Fibroblast of lung (primary cell): ENCODE data around the gene LTBP4. TPM values are rescaled to one million over a fixed set of nuclear protein-coding genes. Genes with fewer than 3 reads are reported as not detected.

ENCODE experiments used
- DNase-seq, 2 donors: peaks; one replicate each; pipeline versions ENCODE4 v3.0.0 to v3.0.0-alpha.2; 2010; ENCODE audit warnings: low read depth in 2 of 2
- H2AFZ ChIP-seq: 2 replicates; pipeline ENCODE4 v1.5.1; 2012; ENCODE audit warnings: low read length, control low read depth, inconsistent platforms
- H3K27ac ChIP-seq: 2 replicates; pipeline ENCODE4 v1.5.1; 2011; ENCODE audit warnings: low read length, control low read depth; ENCODE audit not compliant: insufficient read depth
- H3K27me3 ChIP-seq: 2 replicates; pipeline ENCODE4 v1.5.1; 2011; ENCODE audit warnings: mild to moderate bottlenecking, low read length; ENCODE audit not compliant: control insufficient read depth, insufficient read depth
- H3K36me3 ChIP-seq: 2 replicates; pipeline ENCODE4 v1.5.1; 2011; ENCODE audit warnings: low read length; ENCODE audit not compliant: control insufficient read depth, insufficient read depth
- H3K4me1 ChIP-seq: 2 replicates; pipeline ENCODE4 v1.5.1; 2011; ENCODE audit warnings: low read length; ENCODE audit not compliant: control insufficient read depth, insufficient read depth; ENCODE audit errors: extremely low read depth
- H3K4me2 ChIP-seq: 2 replicates; pipeline ENCODE4 v1.5.1; 2011; ENCODE audit warnings: low read length, control low read depth; ENCODE audit not compliant: insufficient read depth; ENCODE audit errors: extremely low read depth
- H3K4me3 ChIP-seq, 4 experiments: fragments of 200-600 bp in 1 of 4; sonication (generic) in 1 of 4; replicated peaks in 1 of 4; 2 replicates each; pipeline ENCODE4 v1.5.1; 2011 to 2016; ENCODE audit warnings: low read length in 4 of 4, low read depth in 3 of 4, mild to moderate bottlenecking in 3 of 4, control low read depth in 2 of 4, inconsistent platforms in 1 of 4, mixed read lengths in 1 of 4; ENCODE audit not compliant: insufficient read depth in 1 of 4; ENCODE audit errors: control extremely low read depth in 1 of 4
- H3K79me2 ChIP-seq: 2 replicates; pipeline ENCODE4 v1.5.1; 2012; ENCODE audit warnings: mild to moderate bottlenecking, low read length, inconsistent platforms; ENCODE audit not compliant: control insufficient read depth, insufficient read depth
- H3K9ac ChIP-seq: 2 replicates; pipeline ENCODE4 v1.5.1; 2011; ENCODE audit warnings: mild to moderate bottlenecking, low read length, control low read depth; ENCODE audit not compliant: insufficient read depth
- H3K9me3 ChIP-seq: 2 replicates; pipeline ENCODE4 v1.5.1; 2012; ENCODE audit warnings: low read depth, low read length; ENCODE audit not compliant: control insufficient read depth, insufficient read depth
- H4K20me1 ChIP-seq: 2 replicates; pipeline ENCODE4 v1.5.1; 2011; ENCODE audit warnings: low read length; ENCODE audit not compliant: control insufficient read depth, insufficient read depth; ENCODE audit errors: extremely low read depth
- EZH2 ChIP-seq: IDR thresholded peaks from 2 replicates; pipeline ENCODE4 v1.5.1; 2012; ENCODE audit warnings: low read length, control low read depth, mild to moderate bottlenecking; ENCODE audit errors: missing control alignments
- polyA plus RNA-seq, 2 donors: library from polyadenylated mRNA; depleted of rRNA in 1 of 2; stranded (reverse) in 1 of 2; unstranded in 1 of 2; fragments of >200 nt; gene quantifications; 2 replicates each; pipeline ENCODE4 v1.2.1, GENCODE V29; 2011 to 2012; ENCODE audit warnings: missing spikeins in 1 of 2
- total RNA-seq: library from RNA; depleted of rRNA; stranded (reverse); fragments of >200 nt; gene quantifications from 2 replicates; pipeline ENCODE4 v1.2.1, GENCODE V29; 2014
- TF ChIP-seq, protein P1 (sequence below), 2 donors: IDR thresholded peaks in 1 of 2; conservative IDR thresholded peaks in 1 of 2; 1 replicate in 1 of 2; 2 replicates in 1 of 2; pipeline ENCODE4 v1.5.1; 2011 to 2012; ENCODE audit warnings: low read length in 2 of 2, control low read depth in 1 of 2, inconsistent platforms in 1 of 2, low read depth in 1 of 2, mild to moderate bottlenecking in 1 of 2

The LTBP4 gene
- total and polyA plus RNA-seq, 2 donors (not counting 1 experiment from before 2014, with no cell fraction given): 31.7 to 46.4 TPM

DNA sequence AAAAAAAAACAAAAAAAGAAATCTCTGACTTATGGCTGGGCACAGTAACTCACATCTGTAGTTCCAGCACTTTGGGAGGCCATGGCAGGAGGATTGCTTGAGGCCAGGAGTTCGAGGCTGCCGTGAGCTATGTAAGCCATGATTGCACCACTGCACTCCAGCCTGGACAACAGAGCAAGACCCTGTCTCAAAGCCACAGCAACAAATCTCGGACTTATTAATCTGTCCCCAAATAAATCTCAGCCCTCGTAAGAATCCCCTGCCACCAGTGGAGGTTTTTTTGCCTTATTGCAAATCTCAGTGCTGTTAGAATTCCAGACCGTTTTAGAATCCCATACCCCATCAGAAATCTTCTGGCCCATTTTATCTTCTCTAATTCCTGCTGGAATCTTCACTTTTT lies 19.6 kb upstream of the LTBP4 start:
- H3K9ac ChIP-seq: no peak overlapping the region
- H3K79me2 ChIP-seq: peaks cover 5% of the 10 kb centered on the region
- no peaks in the 10 kb centered on the region for H3K9me3 ChIP-seq
- no peak overlapping the region for H2AFZ ChIP-seq
- H3K27ac ChIP-seq: no peak overlapping the region
- H3K4me3 ChIP-seq: no peak overlapping the region
- H3K4me2 ChIP-seq: no peak overlapping the region
- H3K27me3 ChIP-seq: no peaks in the 10 kb centered on the region
- no peak for DNase-seq
- no peaks in the 10 kb centered on the region for H3K4me1 ChIP-seq
- no peaks in the 10 kb centered on the region for H4K20me1 ChIP-seq
- H3K36me3 ChIP-seq: peaks cover 16% of the 10 kb centered on the region
- no peak for TF ChIP-seq EZH2
- TF ChIP-seq, protein P1, sequence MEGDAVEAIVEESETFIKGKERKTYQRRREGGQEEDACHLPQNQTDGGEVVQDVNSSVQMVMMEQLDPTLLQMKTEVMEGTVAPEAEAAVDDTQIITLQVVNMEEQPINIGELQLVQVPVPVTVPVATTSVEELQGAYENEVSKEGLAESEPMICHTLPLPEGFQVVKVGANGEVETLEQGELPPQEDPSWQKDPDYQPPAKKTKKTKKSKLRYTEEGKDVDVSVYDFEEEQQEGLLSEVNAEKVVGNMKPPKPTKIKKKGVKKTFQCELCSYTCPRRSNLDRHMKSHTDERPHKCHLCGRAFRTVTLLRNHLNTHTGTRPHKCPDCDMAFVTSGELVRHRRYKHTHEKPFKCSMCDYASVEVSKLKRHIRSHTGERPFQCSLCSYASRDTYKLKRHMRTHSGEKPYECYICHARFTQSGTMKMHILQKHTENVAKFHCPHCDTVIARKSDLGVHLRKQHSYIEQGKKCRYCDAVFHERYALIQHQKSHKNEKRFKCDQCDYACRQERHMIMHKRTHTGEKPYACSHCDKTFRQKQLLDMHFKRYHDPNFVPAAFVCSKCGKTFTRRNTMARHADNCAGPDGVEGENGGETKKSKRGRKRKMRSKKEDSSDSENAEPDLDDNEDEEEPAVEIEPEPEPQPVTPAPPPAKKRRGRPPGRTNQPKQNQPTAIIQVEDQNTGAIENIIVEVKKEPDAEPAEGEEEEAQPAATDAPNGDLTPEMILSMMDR (conservative IDR thresholded peaks at IDR 0.05 in 1 of 2, IDR thresholded peaks at IDR 0.05 in 1 of 2; ENCODE audit: low read depth in 1 of 2, low read length in 2 of 2): no peak

DNA sequence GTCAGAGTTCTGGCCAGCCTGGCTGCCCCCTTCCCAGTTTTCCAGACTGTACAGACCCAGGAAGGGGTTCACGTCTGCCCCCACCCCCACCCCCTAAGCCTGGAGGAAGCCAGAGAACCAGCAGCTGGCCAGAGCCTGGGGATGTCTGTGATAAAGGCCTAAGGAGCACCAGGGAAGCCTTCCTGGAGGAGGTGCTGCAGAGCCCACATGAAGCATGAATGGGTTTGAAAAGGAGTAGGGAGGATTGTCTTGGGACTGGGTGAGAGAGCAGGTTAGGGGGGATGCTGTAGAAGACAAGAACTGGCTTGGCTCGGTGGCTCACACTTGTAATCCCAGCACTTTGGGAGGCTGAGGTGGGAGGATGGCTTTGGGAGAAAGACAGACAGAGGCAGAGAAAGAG lies 18.7 kb upstream of the LTBP4 start:
- Histone ChIP-seq H3K4me2 (no peak overlapping the region), H3K79me2 (no peaks in the 10 kb centered on the region), H3K27me3 (no peaks in the 10 kb centered on the region), H3K9ac (no peak overlapping the region), H2AFZ (no peak overlapping the region), H3K27ac (no peak overlapping the region), H4K20me1 (no peaks in the 10 kb centered on the region), H3K36me3 (peaks cover 19% of the 10 kb centered on the region), H3K4me3 (no peak overlapping the region), H3K9me3 (no peaks in the 10 kb centered on the region), H3K4me1 (no peaks in the 10 kb centered on the region)
- DNase-seq: no peak
- no peak for TF ChIP-seq EZH2
- TF ChIP-seq, protein P1 (conservative IDR thresholded peaks at IDR 0.05 in 1 of 2, IDR thresholded peaks at IDR 0.05 in 1 of 2; ENCODE audit: low read depth in 1 of 2, low read length in 2 of 2): no peak

DNA sequence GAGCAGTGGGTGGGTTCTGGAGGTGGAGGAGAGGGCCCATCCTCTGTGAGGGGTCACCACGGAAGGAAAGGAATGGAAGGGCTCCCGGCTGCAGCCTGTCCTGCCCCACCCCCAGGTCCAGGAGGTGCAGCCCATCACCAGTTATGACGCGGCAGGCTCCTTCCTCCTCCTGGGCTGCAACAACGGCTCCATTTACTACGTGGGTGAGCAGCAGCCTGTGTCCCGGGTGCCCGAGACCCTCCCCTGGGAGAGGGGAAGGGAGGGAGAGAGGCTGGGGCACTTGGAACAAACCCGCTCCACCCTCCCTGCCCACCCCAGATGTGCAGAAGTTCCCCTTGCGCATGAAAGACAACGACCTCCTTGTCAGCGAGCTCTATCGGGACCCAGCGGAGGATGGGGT lies 17.9 kb upstream of the LTBP4 start:
- H3K9me3 ChIP-seq: no peaks in the 10 kb centered on the region
- peaks cover 19% of the 10 kb centered on the region for H3K36me3 ChIP-seq
- TF ChIP-seq, protein P1 (conservative IDR thresholded peaks at IDR 0.05 in 1 of 2, IDR thresholded peaks at IDR 0.05 in 1 of 2; ENCODE audit: low read depth in 1 of 2, low read length in 2 of 2): no peak
- TF ChIP-seq EZH2: no peak
- no peak overlapping the region for H3K4me2 ChIP-seq
- H3K27ac ChIP-seq: no peak overlapping the region
- H3K79me2 ChIP-seq: no peaks in the 10 kb centered on the region
- DNase-seq: no peak
- no peaks in the 10 kb centered on the region for H3K27me3 ChIP-seq
- H3K4me3 ChIP-seq: no peak overlapping the region
- H3K9ac ChIP-seq: no peak overlapping the region
- H2AFZ ChIP-seq: no peak overlapping the region
- no peaks in the 10 kb centered on the region for H3K4me1 ChIP-seq
- H4K20me1 ChIP-seq: no peaks in the 10 kb centered on the region
